ENCODE data around the gene PGRMC1. TPM values are rescaled to one million over a fixed set of nuclear protein-coding genes. Genes with fewer than 3 reads are reported as not detected.

PGRMC1 gene
- total RNA-seq, 1 experiment from 2014 or later, result 141 TPM

Other genes starting within 250 kb of the PGRMC1 start
- gene CT47C1, start 163.3 kb upstream of the PGRMC1 start, total RNA-seq (2014; rRNA removed; shearing (Covaris generic)), result 0.10 TPM in 1 of 2 replicates, not detected in the other
- not detected in 2 replicates for gene KIAA1210, start 108.5 kb upstream of the PGRMC1 start, total RNA-seq (2014; rRNA removed; shearing (Covaris generic))
- 15.7 and 16.7 TPM in 2 replicates for gene SLC25A43, start 163.1 kb downstream of the PGRMC1 start, total RNA-seq (2014; rRNA removed; shearing (Covaris generic))
- 363 and 485 TPM in 2 replicates for gene SLC25A5, start 232.2 kb downstream of the PGRMC1 start, total RNA-seq (2014; rRNA removed; shearing (Covaris generic))